LNCaP clone FGC (cell line): Measurements from ENCODE around the gene PDGFRB.

Source experiments
- DNase-seq: peaks from one replicate; pipeline ENCODE4 v3.0.0-alpha.2; 2011; ENCODE audit warnings: low read depth
- H3K4me3 ChIP-seq: 2 replicates; pipeline ENCODE4 v1.5.1; 2011; ENCODE audit warnings: mild to moderate bottlenecking, low read depth, low read length, control low read depth
- TF ChIP-seq, protein P1 (sequence below): IDR thresholded peaks from 2 replicates; pipeline ENCODE4 v1.5.1; 2012; ENCODE audit warnings: mild to moderate bottlenecking; ENCODE audit not compliant: control insufficient read depth, insufficient read depth; ENCODE audit errors: extremely low read depth

The PDGFRB gene

GRCh38 chr5:150067405-150067960 lies 88.2 kb downstream of the PDGFRB start:
- TF ChIP-seq, protein P1, sequence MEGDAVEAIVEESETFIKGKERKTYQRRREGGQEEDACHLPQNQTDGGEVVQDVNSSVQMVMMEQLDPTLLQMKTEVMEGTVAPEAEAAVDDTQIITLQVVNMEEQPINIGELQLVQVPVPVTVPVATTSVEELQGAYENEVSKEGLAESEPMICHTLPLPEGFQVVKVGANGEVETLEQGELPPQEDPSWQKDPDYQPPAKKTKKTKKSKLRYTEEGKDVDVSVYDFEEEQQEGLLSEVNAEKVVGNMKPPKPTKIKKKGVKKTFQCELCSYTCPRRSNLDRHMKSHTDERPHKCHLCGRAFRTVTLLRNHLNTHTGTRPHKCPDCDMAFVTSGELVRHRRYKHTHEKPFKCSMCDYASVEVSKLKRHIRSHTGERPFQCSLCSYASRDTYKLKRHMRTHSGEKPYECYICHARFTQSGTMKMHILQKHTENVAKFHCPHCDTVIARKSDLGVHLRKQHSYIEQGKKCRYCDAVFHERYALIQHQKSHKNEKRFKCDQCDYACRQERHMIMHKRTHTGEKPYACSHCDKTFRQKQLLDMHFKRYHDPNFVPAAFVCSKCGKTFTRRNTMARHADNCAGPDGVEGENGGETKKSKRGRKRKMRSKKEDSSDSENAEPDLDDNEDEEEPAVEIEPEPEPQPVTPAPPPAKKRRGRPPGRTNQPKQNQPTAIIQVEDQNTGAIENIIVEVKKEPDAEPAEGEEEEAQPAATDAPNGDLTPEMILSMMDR = no peak
- H3K4me3 ChIP-seq = no peak overlapping the region
- no peak for DNase-seq

DNA sequence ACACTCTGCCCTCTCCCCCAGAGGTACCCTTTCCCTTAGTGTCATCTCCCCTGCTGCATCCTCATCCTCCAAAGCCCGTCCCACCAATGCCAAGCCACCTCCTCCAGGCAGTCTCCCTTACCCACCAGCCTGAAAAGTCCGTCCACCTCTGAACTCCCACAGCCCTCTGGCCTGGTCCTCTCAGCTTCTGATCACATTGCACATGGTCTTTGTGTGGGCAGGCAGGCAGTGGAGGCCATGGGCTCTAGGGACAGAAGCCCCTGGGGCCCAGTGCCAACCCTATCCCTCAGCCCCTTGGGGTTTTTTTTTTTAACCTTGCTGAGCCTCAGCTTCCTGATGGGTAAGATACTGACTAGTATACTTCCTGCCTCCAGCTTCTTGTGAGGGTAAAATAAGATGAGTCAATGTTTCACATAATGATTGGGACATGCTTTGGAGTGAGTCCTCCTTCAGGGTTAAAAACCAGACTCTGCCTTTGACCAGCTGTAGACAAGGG lies 88.7 kb downstream of the PDGFRB start:
- DNase-seq = no peak
- no peak overlapping the region for H3K4me3 ChIP-seq
- TF ChIP-seq, protein P1 = no peak

- TF ChIP-seq, protein P1 = no peak
- DNase-seq = no peak
- H3K4me3 ChIP-seq = no peak overlapping the region
Observed at GRCh38 chr5:150066436-150066835, 89.2 kb downstream of the PDGFRB start.

GRCh38 chr5:150065886-150066285 lies 89.8 kb downstream of the PDGFRB start:
- DNase-seq = no peak
- no peak overlapping the region for H3K4me3 ChIP-seq
- TF ChIP-seq, protein P1 = no peak

- TF ChIP-seq, protein P1 = no peak
- no peak overlapping the region for H3K4me3 ChIP-seq
- DNase-seq = no peak
Observed at GRCh38 chr5:150065346-150065745, 90.3 kb downstream of the PDGFRB start.

GRCh38 chr5:150064681-150065220 lies 90.9 kb downstream of the PDGFRB start:
- no peak for DNase-seq
- no peak overlapping the region for H3K4me3 ChIP-seq

More at GRCh38 chr5:150064681-150065220, 90.9 kb downstream of the PDGFRB start:
- TF ChIP-seq, protein P1 = no peak
